Stimulated activated naive CD8-positive, alpha-beta T cell treated with anti-CD3 and anti-CD28 coated beads, Interleukin-15, amount 100 ng/mL, for 72 hours (primary cell): ENCODE results near the gene CAMTA1.

ENCODE experiments used
- ATAC-seq: fragments of 150-1000 bp; cut with Tn5 transposase; 2 replicates; pipeline ENCODE4 v1.10.0; 2021; ENCODE audit warnings: mild to moderate bottlenecking, moderate library complexity
- DNase-seq, 2 donors: peaks; one replicate each; pipeline ENCODE4 v3.0.0; 2021 to 2022
- H3K27ac Mint-ChIP-seq, 2 donors: one replicate each; pipeline ENCODE4 v1.8.0; 2022; ENCODE audit warnings: mild to moderate bottlenecking in 2 of 2, mixed read lengths in 2 of 2, moderate library complexity in 2 of 2
- H3K27me3 Mint-ChIP-seq: one replicate; pipeline ENCODE4 v1.8.0; 2022; ENCODE audit warnings: mixed read lengths
- H3K4me1 Mint-ChIP-seq: one replicate; pipeline ENCODE4 v1.8.0; 2022; ENCODE audit warnings: mild to moderate bottlenecking, mixed read lengths
- H3K4me3 Mint-ChIP-seq, 2 donors: one replicate each; pipeline ENCODE4 v1.8.0; 2022; ENCODE audit warnings: mild to moderate bottlenecking in 2 of 2, mixed read lengths in 2 of 2, moderate library complexity in 1 of 2
- H3K9me3 Mint-ChIP-seq, 2 donors: one replicate each; pipeline ENCODE4 v1.8.0; 2022; ENCODE audit warnings: mixed read lengths in 2 of 2

CAMTA1 gene

GRCh38 chr1:7389201-7389905, 604.1 kb downstream of the CAMTA1 start:
- no peaks in the 10 kb centered on the region for H3K27me3 Mint-ChIP-seq
- H3K9me3 Mint-ChIP-seq: no peaks in the 10 kb centered on the region
- ATAC-seq: no peak
- no peak overlapping the region for H3K4me3 Mint-ChIP-seq
- DNase-seq: no peak
- no peaks in the 10 kb centered on the region for H3K4me1 Mint-ChIP-seq
- H3K27ac Mint-ChIP-seq: peak overlapping the region in 1 of 2 donors; percentile 89

GRCh38 chr1:7389906-7390603, 604.8 kb downstream of the CAMTA1 start:
- no peaks in the 10 kb centered on the region for H3K4me1 Mint-ChIP-seq
- H3K9me3 Mint-ChIP-seq: peaks cover under 1 to 2% of the 10 kb centered on the region in 2 donors
- peaks cover 3% of the 10 kb centered on the region for H3K27me3 Mint-ChIP-seq
- no peak overlapping the region for H3K4me3 Mint-ChIP-seq
- DNase-seq (no peak), ATAC-seq (no peak)
- H3K27ac Mint-ChIP-seq: no peak overlapping the region

GRCh38 chr1:7390604-7391000, 605.3 kb downstream of the CAMTA1 start:
- Mint-ChIP-seq H3K4me3 (no peak overlapping the region), H3K9me3 (peaks cover 5 to 8% of the 10 kb centered on the region in 2 donors), H3K4me1 (no peaks in the 10 kb centered on the region), H3K27me3 (peaks cover 9% of the 10 kb centered on the region), H3K27ac (no peak overlapping the region)
- DNase-seq: no peak
- no peak for ATAC-seq

GRCh38 chr1:7393136-7393535, 607.9 kb downstream of the CAMTA1 start:
- Mint-ChIP-seq H3K4me3 (no peak overlapping the region), H3K9me3 (peaks cover 16 to 27% of the 10 kb centered on the region in 2 donors), H3K4me1 (no peaks in the 10 kb centered on the region), H3K27me3 (peaks cover 30% of the 10 kb centered on the region), H3K27ac (no peak overlapping the region)
- DNase-seq (no peak), ATAC-seq (no peak)

GRCh38 chr1:7395251-7395650, 610.0 kb downstream of the CAMTA1 start:
- Mint-ChIP-seq H3K27ac (no peak overlapping the region), H3K4me1 (no peaks in the 10 kb centered on the region), H3K4me3 (no peak overlapping the region), H3K27me3 (peaks cover 39% of the 10 kb centered on the region), H3K9me3 (peaks cover 16 to 30% of the 10 kb centered on the region in 2 donors)
- DNase-seq: no peak
- ATAC-seq: no peak

- ATAC-seq: no peak
- H3K27me3 Mint-ChIP-seq: peaks cover 49% of the 10 kb centered on the region
Observed at GRCh38 chr1:7398982-7399381, 613.7 kb downstream of the CAMTA1 start.

GRCh38 chr1:7399514-7400125, 614.4 kb downstream of the CAMTA1 start:
- ATAC-seq (no peak), DNase-seq (no peak)
- Mint-ChIP-seq H3K27me3 (peaks cover 53% of the 10 kb centered on the region), H3K9me3 (peaks cover 16 to 35% of the 10 kb centered on the region in 2 donors), H3K4me1 (no peaks in the 10 kb centered on the region), H3K27ac (no peak overlapping the region), H3K4me3 (no peak overlapping the region)

More at GRCh38 chr1:7398982-7399381, 613.7 kb downstream of the CAMTA1 start:
- DNase-seq: no peak
- H3K27ac Mint-ChIP-seq: no peak overlapping the region
- no peak overlapping the region for H3K4me3 Mint-ChIP-seq
- H3K9me3 Mint-ChIP-seq: peaks cover 16 to 35% of the 10 kb centered on the region in 2 donors
- H3K4me1 Mint-ChIP-seq: no peaks in the 10 kb centered on the region

- H3K4me1 Mint-ChIP-seq: no peaks in the 10 kb centered on the region
- DNase-seq (no peak), ATAC-seq (no peak)
- peaks cover 54% of the 10 kb centered on the region for H3K27me3 Mint-ChIP-seq
- no peak overlapping the region for H3K4me3 Mint-ChIP-seq
- peaks cover 12 to 27% of the 10 kb centered on the region in 2 donors for H3K9me3 Mint-ChIP-seq
- no peak overlapping the region for H3K27ac Mint-ChIP-seq
Observed at GRCh38 chr1:7400566-7400965, 615.3 kb downstream of the CAMTA1 start.

- DNase-seq (no peak), ATAC-seq (no peak)
- H3K4me1 Mint-ChIP-seq: no peaks in the 10 kb centered on the region
- H3K27me3 Mint-ChIP-seq: peaks cover 43% of the 10 kb centered on the region
- H3K4me3 Mint-ChIP-seq: no peak overlapping the region
- peak overlapping the region in 1 of 2 donors; percentile 1 for H3K27ac Mint-ChIP-seq
- peaks cover 0 to 13% of the 10 kb centered on the region in 2 donors for H3K9me3 Mint-ChIP-seq
Observed at GRCh38 chr1:7401814-7402547, 616.7 kb downstream of the CAMTA1 start.

GRCh38 chr1:7402548-7402850, 617.2 kb downstream of the CAMTA1 start:
- H3K27me3 Mint-ChIP-seq: peaks cover 38% of the 10 kb centered on the region
- ATAC-seq: no peak

GRCh38 chr1:7403265-7404045, 618.2 kb downstream of the CAMTA1 start:
- H3K27ac Mint-ChIP-seq: no peak overlapping the region
- no peaks in the 10 kb centered on the region for H3K4me1 Mint-ChIP-seq
- DNase-seq: no peak
- ATAC-seq: peak; percentile 68
- no peak overlapping the region for H3K4me3 Mint-ChIP-seq
- H3K9me3 Mint-ChIP-seq: peaks cover 0 to 7% of the 10 kb centered on the region in 2 donors
- peaks cover 35% of the 10 kb centered on the region for H3K27me3 Mint-ChIP-seq

More at GRCh38 chr1:7402548-7402850, 617.2 kb downstream of the CAMTA1 start:
- Mint-ChIP-seq H3K27ac (no peak overlapping the region), H3K9me3 (peaks cover 0 to 8% of the 10 kb centered on the region in 2 donors), H3K4me1 (no peaks in the 10 kb centered on the region), H3K4me3 (no peak overlapping the region)
- DNase-seq: no peak

- Mint-ChIP-seq H3K4me1 (no peaks in the 10 kb centered on the region), H3K27me3 (peaks cover 31% of the 10 kb centered on the region), H3K4me3 (no peak overlapping the region), H3K27ac (no peak overlapping the region), H3K9me3 (peaks cover 0 to 7% of the 10 kb centered on the region in 2 donors)
- ATAC-seq (no peak), DNase-seq (no peak)
Observed at GRCh38 chr1:7404046-7404742, 618.9 kb downstream of the CAMTA1 start.

- H3K27me3 Mint-ChIP-seq: peaks cover 27% of the 10 kb centered on the region
- H3K27ac Mint-ChIP-seq: peak overlapping the region; percentile 35 to 72
- DNase-seq: no peak
- H3K4me3 Mint-ChIP-seq: no peak overlapping the region
- no peaks in the 10 kb centered on the region for H3K9me3 Mint-ChIP-seq
- H3K4me1 Mint-ChIP-seq: no peaks in the 10 kb centered on the region
- ATAC-seq: no peak
Observed at GRCh38 chr1:7405844-7406500, 620.7 kb downstream of the CAMTA1 start.
